IMR-90 (cell line): ENCODE results near the gene UBL4B.

Experiments
- POLR2A ChIP-seq: IDR thresholded peaks from 2 replicates; pipeline ENCODE4 v1.6.1; 2012; ENCODE audit warnings: mild to moderate bottlenecking, low read depth, low read length
- RFX5 ChIP-seq: IDR thresholded peaks from 2 replicates; pipeline ENCODE4 v1.8.0; 2012; ENCODE audit warnings: low read depth, mild to moderate bottlenecking, low read length, moderate library complexity
- SMC3 ChIP-seq: fragments of 150-350 bp; IDR thresholded peaks from 2 replicates; pipeline ENCODE4 v1.6.1; 2016; ENCODE audit warnings: low read depth, mild to moderate bottlenecking, antibody characterized with exemption, low read length, moderate library complexity

DNA sequence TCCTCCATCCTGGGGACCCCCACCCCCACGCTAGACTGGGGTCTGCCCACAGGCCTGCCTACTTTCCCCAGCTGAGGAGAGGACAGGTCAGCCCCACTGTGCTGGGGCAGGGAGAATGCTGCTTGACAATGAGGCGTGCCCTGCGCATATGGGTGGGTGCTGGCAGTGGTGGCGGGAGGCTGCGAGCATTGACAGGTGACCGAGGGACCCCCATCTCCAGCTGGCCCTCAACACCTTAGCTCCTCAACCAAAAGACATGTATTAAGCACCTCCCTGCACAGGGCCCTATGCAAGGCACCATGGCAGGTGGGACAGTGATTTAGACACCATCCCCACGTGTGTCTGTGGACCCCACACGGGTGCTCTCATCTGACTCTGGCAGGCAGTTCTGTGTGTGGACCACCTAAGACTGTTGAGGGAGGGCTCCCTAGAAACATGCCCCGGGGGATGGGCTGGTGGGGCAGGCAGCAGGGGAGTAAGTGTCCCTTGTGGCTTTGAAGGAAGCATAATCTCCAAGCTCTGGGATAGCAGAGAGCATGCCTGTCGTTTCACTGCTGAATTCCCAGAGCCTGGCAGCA is 23.4 kb upstream of the UBL4B start:
- no peak for TF ChIP-seq RFX5
- no peak for TF ChIP-seq POLR2A
- TF ChIP-seq SMC3, result no peak
